Pancreas (tissue), 10 donors: ENCODE results near the gene CDK5. TPM values are rescaled to one million over a fixed set of nuclear protein-coding genes. Genes with fewer than 3 reads are reported as not detected.

Experiments
- ATAC-seq, 4 donors: fragments of 200-7000 bp; cut with Tn5 transposase; one replicate each; pipeline versions ENCODE4 v1.8.0 to v1.9.1; 2020; ENCODE audit warnings: mild to moderate bottlenecking in 4 of 4, moderate library complexity in 4 of 4
- DNase-seq, 6 donors: peaks; one replicate each; pipeline ENCODE4 v3.0.0-alpha.2; 2020
- FAIRE-seq: peaks from 2 replicates; lab custom pipeline; 2012; peaks lifted over from hg19 to GRCh38; lab: Jason Lieb, UNC
- H3K27ac ChIP-seq, 4 donors: fragments of 200-600 bp; sonication (generic); 1 replicate in 3 of 4; 2 replicates in 1 of 4; pipeline versions ENCODE4 v1.5.0 to v1.8.0; 2020
- H3K27me3 ChIP-seq, 4 donors: fragments of 200-600 bp; one replicate each; pipeline ENCODE4 v1.8.0; 2021
- H3K36me3 ChIP-seq, 3 donors: fragments of 200-600 bp; sonication (generic) in 1 of 3; one replicate each; pipeline versions ENCODE4 v1.5.0 to v1.8.0; 2020 to 2021
- H3K4me1 ChIP-seq, 3 donors: fragments of 200-600 bp; one replicate each; pipeline ENCODE4 v1.8.0; 2021
- H3K4me3 ChIP-seq, 4 donors: fragments of 200-600 bp; sonication (generic) in 2 of 4; one replicate each; pipeline versions ENCODE4 v1.5.0 to v1.8.0; 2020 to 2021
- H3K9me3 ChIP-seq, 4 donors: fragments of 200-600 bp; one replicate each; pipeline ENCODE4 v1.8.0; 2021
- WGBS, 2 donors: extraction: QIAGEN DNeasy Blood & Tissue Kit; methylation state at CpG; one replicate each; pipeline ENCODE4 v1.1.7; 2013; 5-methylcytosine and 5-hydroxymethylcytosine counted together
- intact Hi-C, 3 donors: fragments of 100-400 bp; cut with DNase I; formaldehyde crosslinking; loops; one replicate each; pipeline versions ENCODE4 v1.11.1 to v1.14.2; 2022
- polyA plus RNA-seq, 2 donors: library from polyadenylated mRNA; stranded (reverse); fragments of 200-250 nt; gene quantifications; one replicate each; pipeline ENCODE4 v1.2.3, GENCODE V29; 2013
- total RNA-seq, 6 donors: library from RNA; stranded (reverse); fragmentation: NEBNext Ultra II Directional in 4 of 6; extraction: Animal tissue kit (Norgen Biotek cat#: 25700) in 4 of 6; gene quantifications; one replicate each; pipeline versions ENCODE4 v1.2.1 to v1.2.4, GENCODE V29; 2021 to 2023
- TF ChIP-seq, protein P1 (sequence below), 4 donors: fragments of 200-600 bp; sonication (generic) in 3 of 4; IDR thresholded peaks; one replicate each; pipeline versions ENCODE4 v1.5.0 to v1.8.0; 2021; ENCODE audit warnings: antibody characterized with exemption in 4 of 4
- donor health status: healthy with polysubstance abuse.
- donor health status: DM: no; HTN: no; CAD: no; lungs with moderate emphysema.
- donor health status: DM: no; HTN: no; CAD: no.
- donor health status: control.
- donor health status: control.
- donor health status: Bipolar disorder and iron deficiency.
- donor health status: DM: yes; HTN: yes; CAD: no.
- donor health status: DM: no; HTN: no; CAD: no.
- donor health status: DM: no; HTN: no; CAD: no.
- donor health status: DM: yes; HTN: yes; CAD: no.

The CDK5 gene
- total and polyA plus RNA-seq, 8 donors = 3.7 to 7.8 (median 4.8) TPM

DNA sequence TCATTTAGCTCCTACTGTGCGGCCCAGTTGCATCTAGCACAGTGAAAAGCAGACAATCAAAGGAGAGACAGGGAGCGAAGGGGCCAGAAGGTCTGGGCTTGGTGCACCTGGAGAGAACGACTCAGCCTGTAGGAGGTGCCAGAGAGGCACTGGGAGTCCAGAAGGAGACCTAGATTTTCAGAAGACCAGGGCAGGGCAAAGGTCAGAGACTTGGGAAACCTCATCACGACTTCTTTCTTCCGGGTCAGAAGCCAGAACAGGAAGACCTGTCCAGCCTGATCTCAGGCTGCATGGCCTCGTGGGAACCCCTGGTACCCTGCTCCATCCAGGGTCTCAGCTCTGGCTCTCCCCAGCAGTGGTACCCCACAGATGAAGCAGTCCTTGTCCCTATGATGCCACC is 33.7 kb upstream of the CDK5 start:
- FAIRE-seq = no peak
- peak in 2 of 6 donors; percentile 50 to 58 for DNase-seq
- Histone ChIP-seq H3K4me1 (peaks cover 0 to 25% (median 0%) of the 10 kb centered on the region in 3 donors), H3K4me3 (no peak overlapping the region), H3K9me3 (no peaks in the 10 kb centered on the region), H3K36me3 (no peaks in the 10 kb centered on the region), H3K27me3 (no peaks in the 10 kb centered on the region), H3K27ac (no peak overlapping the region)
- TF ChIP-seq, protein P1, sequence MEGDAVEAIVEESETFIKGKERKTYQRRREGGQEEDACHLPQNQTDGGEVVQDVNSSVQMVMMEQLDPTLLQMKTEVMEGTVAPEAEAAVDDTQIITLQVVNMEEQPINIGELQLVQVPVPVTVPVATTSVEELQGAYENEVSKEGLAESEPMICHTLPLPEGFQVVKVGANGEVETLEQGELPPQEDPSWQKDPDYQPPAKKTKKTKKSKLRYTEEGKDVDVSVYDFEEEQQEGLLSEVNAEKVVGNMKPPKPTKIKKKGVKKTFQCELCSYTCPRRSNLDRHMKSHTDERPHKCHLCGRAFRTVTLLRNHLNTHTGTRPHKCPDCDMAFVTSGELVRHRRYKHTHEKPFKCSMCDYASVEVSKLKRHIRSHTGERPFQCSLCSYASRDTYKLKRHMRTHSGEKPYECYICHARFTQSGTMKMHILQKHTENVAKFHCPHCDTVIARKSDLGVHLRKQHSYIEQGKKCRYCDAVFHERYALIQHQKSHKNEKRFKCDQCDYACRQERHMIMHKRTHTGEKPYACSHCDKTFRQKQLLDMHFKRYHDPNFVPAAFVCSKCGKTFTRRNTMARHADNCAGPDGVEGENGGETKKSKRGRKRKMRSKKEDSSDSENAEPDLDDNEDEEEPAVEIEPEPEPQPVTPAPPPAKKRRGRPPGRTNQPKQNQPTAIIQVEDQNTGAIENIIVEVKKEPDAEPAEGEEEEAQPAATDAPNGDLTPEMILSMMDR (IDR thresholded peaks at IDR 0.05) = peak; percentile 11 to 41 (median 32)
- ATAC-seq = no peak
- WGBS, 2 donors = 40 to 43% methylated on average over 6 of the region's 6 CpGs
- intact Hi-C loops = no loop called here

DNA sequence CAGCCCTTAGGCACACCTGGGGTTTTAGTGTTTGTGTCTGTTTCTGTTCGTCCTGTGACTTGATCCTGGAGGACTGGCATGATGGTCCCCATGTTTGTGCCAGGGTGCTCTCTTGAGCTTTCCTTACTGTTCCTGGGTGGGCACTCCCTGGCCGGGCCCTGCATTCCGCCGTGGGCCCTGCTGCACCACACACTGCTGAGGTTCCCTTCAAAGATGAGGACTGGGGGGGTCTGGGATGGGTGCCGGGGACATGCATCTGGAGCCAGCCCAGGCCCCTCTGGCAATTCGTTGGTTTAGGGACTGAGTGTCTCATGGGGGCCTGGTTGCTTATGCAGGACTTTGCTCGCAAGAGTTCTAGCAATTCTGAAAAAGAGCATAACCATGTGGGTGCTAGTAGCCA is 33.3 kb upstream of the CDK5 start:
- ATAC-seq = no peak
- TF ChIP-seq, protein P1 (IDR thresholded peaks at IDR 0.05) = no peak
- Histone ChIP-seq H3K27ac (no peak overlapping the region), H3K4me1 (peaks cover 0 to 25% (median 0%) of the 10 kb centered on the region in 3 donors), H3K4me3 (no peak overlapping the region), H3K36me3 (no peaks in the 10 kb centered on the region), H3K27me3 (no peaks in the 10 kb centered on the region), H3K9me3 (no peaks in the 10 kb centered on the region)
- 79 to 83% methylated on average over 7 of the region's 7 CpGs for WGBS, 2 donors
- DNase-seq = peak in 1 of 6 donors; percentile 28
- intact Hi-C loops = no loop called here
- FAIRE-seq = no peak

DNA sequence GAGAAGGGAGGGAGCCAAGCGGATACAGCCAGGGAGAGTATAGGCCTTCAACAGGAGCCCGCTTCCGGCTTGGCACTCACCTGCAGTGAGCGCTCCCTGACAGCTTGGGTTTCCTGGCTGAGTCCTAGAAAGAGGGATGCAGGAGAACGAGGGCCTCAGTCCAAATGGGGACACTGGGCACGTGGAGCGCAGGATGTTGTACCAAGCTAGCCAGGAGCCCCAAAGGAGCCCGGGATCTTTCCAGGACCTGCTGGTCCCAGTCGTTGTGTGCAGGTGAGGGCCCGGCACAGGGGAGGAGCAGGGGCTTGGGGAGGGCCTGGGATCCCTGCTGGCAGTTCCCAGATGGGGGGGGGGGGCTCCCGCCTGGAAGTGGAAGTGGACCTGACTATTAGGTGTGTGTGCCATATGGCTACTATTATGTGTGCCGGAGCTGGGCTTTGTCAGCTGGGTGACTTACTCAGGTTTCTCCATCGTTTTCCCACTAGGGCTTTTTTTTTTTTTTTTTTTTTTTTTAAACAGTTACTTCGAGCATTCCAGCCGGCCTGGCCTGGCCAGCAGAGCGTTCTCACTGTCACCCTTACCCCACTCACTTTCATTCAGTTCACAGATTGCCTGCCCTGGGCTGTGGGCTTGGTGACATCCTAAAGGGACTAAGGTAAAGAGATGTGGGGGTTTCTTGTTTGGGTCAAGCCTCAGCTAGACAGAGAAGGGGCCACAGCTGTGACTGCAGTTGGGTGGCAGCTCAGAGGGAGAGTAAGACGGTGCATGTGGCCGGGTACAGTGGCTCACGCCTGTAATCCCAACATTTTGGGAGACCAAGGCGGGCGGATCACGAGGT is 32.4 kb upstream of the CDK5 start:
- Histone ChIP-seq H3K4me1 (peaks cover 7 to 25% (median 7%) of the 10 kb centered on the region in 3 donors), H3K27me3 (no peaks in the 10 kb centered on the region), H3K9me3 (no peaks in the 10 kb centered on the region), H3K36me3 (no peaks in the 10 kb centered on the region), H3K4me3 (peak overlapping the region in 2 of 4 donors; percentile 77 to 79), H3K27ac (peak overlapping the region; percentile 76 to 85 (median 81))
- WGBS, 2 donors = 52 to 53% methylated on average over 22 of the region's 22 CpGs
- intact Hi-C loops = no loop called here
- ATAC-seq = peak in 1 of 4 donors; percentile 4
- FAIRE-seq = no peak
- DNase-seq = peak in 2 of 6 donors; percentile 59 to 81
- TF ChIP-seq, protein P1 (IDR thresholded peaks at IDR 0.05) = no peak

DNA sequence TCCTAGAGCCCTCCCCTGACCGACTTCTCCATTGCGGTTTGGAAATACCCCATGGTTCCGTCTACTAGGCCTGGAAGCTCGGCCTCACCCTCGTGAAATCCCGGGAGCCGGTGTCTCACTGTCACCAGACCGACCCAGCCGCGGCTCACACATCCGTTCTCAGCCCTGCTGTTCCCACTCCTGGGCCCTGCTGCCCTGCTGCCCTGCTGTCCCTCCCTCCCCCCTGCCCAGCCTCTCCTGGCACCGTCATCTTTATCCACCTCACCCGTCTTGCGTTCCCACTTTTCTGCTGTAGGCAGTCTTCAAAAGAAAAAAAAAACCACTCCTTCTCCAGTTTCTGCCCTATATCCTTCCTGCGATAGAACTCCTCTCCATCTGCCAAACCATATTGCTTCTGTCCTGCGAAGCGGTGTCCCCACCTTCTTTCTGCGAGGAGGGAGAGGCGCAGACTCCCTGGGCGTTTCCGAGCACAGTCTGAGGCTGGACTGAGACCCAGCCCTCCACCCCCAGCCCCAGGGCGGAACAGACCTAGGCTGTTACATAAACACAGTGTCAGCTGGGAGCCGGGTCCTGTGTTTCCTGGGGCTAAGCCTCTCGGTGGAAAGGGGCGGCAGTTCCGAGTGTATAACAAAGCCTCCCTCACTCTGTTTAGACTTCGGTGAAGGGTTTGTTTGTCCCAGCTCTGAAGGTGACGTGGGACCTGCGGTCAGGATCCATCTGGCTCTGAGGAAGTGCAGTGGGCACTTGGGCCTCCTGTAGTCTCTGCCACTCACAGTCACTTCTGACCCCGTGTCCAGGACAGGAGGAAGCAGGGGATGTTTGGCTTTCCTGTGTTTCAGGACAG is 31.4 kb upstream of the CDK5 start:
- WGBS, 2 donors = 26 to 31% methylated on average over 30 of the region's 30 CpGs
- peak; percentile 72 to 89 (median 80) for DNase-seq
- H3K4me1 ChIP-seq = peaks cover 14 to 27% (median 14%) of the 10 kb centered on the region in 3 donors
- H3K27me3 ChIP-seq = no peaks in the 10 kb centered on the region
- ATAC-seq = peak; percentile 41 to 55 (median 51)
- TF ChIP-seq, protein P1 (IDR thresholded peaks at IDR 0.05) = no peak
- intact Hi-C loops = no loop called here
- no peak for FAIRE-seq
- H3K36me3 ChIP-seq = no peaks in the 10 kb centered on the region
- H3K27ac ChIP-seq = peak overlapping the region; percentile 76 to 85 (median 81)
- peak overlapping the region in 3 of 4 donors; percentile 74 to 79 (median 77) for H3K4me3 ChIP-seq
- no peaks in the 10 kb centered on the region for H3K9me3 ChIP-seq
